Neural cell (in vitro differentiated cells): ENCODE results near the gene RAB3B. TPM values are rescaled to one million over a fixed set of nuclear protein-coding genes. Genes with fewer than 3 reads are reported as not detected.

Source experiments
- H2AFZ ChIP-seq: fragments of 200-600, 300-800 bp; sonication (generic), shearing (Covaris generic); 2 replicates; pipeline ENCODE4 v1.6.0; 2014; ENCODE audit warnings: low read depth, mild to moderate bottlenecking, antibody characterized with exemption, low read length, moderate library complexity
- H3F3A ChIP-seq: fragments of 200-600 bp; shearing (Covaris generic); 2 replicates; pipeline ENCODE4 v1.6.1; 2016; ENCODE audit warnings: mild to moderate bottlenecking, moderate library complexity, mixed read lengths, antibody characterized with exemption, low read length; ENCODE audit not compliant: insufficient read depth, poor library complexity, severe bottlenecking
- H3K27ac ChIP-seq: fragments of 200-600, 300-800 bp; sonication (generic), shearing (Covaris generic); 2 replicates; pipeline ENCODE4 v1.5.1; 2014; ENCODE audit warnings: mild to moderate bottlenecking, low read length, moderate library complexity
- H3K27me3 ChIP-seq: fragments of 300-800, 200-600 bp; sonication (generic), shearing (Covaris generic); 2 replicates; pipeline ENCODE4 v1.6.0; 2014; ENCODE audit warnings: mild to moderate bottlenecking, low read depth, low read length, moderate library complexity; ENCODE audit not compliant: insufficient read depth
- H3K36me3 ChIP-seq: fragments of 300-800, 200-600 bp; sonication (generic), shearing (Covaris generic); 2 replicates; pipeline ENCODE4 v1.5.1; 2014; ENCODE audit warnings: mild to moderate bottlenecking, antibody characterized with exemption, low read length, moderate library complexity; ENCODE audit not compliant: insufficient read depth
- H3K4me2 ChIP-seq: fragments of 300-800, 200-600 bp; sonication (generic), shearing (Covaris generic); 2 replicates; pipeline ENCODE4 v1.6.0; 2014; ENCODE audit warnings: mild to moderate bottlenecking, low read length
- H3K4me3 ChIP-seq: fragments of 300-800, 200-600 bp; sonication (generic), shearing (Covaris generic); 2 replicates; pipeline ENCODE4 v1.5.1; 2014; ENCODE audit warnings: mild to moderate bottlenecking, low read length, moderate library complexity
- H3K79me2 ChIP-seq: fragments of 200-600 bp; shearing (Covaris generic); replicated peaks from 2 replicates; pipeline ENCODE4 v1.6.0; 2014; ENCODE audit warnings: mild to moderate bottlenecking, low read length, moderate library complexity; ENCODE audit not compliant: insufficient read depth
- H3K9ac ChIP-seq: fragments of 300-800, 200-600 bp; sonication (generic), shearing (Covaris generic); 2 replicates; pipeline ENCODE4 v1.6.1; 2016; ENCODE audit warnings: mild to moderate bottlenecking, low read length, mixed read lengths
- H3K9me2 ChIP-seq: fragments of 200-600 bp; shearing (Covaris generic); 2 replicates; pipeline ENCODE4 v1.6.1; 2016; ENCODE audit warnings: mild to moderate bottlenecking, low read length, mixed read lengths; ENCODE audit not compliant: insufficient read depth
- H3K9me3 ChIP-seq: fragments of 200-600, 300-800 bp; sonication (generic), shearing (Covaris generic); 2 replicates; pipeline ENCODE4 v1.6.1; 2016; ENCODE audit warnings: mild to moderate bottlenecking, mixed run types, low read length, moderate library complexity, mixed read lengths
- H4K20me1 ChIP-seq: fragments of 200-600 bp; shearing (Covaris generic); 2 replicates; pipeline ENCODE4 v1.6.1; 2016; ENCODE audit warnings: mild to moderate bottlenecking, mixed run types; ENCODE audit not compliant: insufficient read depth
- EP300 ChIP-seq: fragments of 450-650 bp; conservative IDR thresholded peaks from 2 replicates; pipeline ENCODE4 v1.6.1; 2014; ENCODE audit warnings: antibody characterized with exemption, mild to moderate bottlenecking, moderate library complexity; ENCODE audit not compliant: poor library complexity, severe bottlenecking
- EZH2 ChIP-seq: fragments of 200-600, 300-800 bp; shearing (Covaris generic), sonication (generic); IDR thresholded peaks from 2 replicates; pipeline ENCODE4 v1.6.1; 2014; ENCODE audit warnings: antibody characterized with exemption, low read length, borderline replicate concordance, mild to moderate bottlenecking; ENCODE audit not compliant: insufficient read depth, poor library complexity, severe bottlenecking
- MXI1 ChIP-seq: fragments of 450-650 bp; conservative IDR thresholded peaks from 2 replicates; pipeline ENCODE4 v1.6.1; 2014; ENCODE audit warnings: antibody characterized with exemption, mild to moderate bottlenecking; ENCODE audit not compliant: poor library complexity, severe bottlenecking
- POLR2AphosphoS5 ChIP-seq: IDR thresholded peaks from 2 replicates; pipeline ENCODE4 v1.6.1; 2012
- RAD21 ChIP-seq: fragments of 450-650 bp; conservative IDR thresholded peaks from 2 replicates; pipeline ENCODE4 v1.6.1; 2014; ENCODE audit warnings: antibody characterized with exemption, mild to moderate bottlenecking, moderate library complexity
- REST ChIP-seq: IDR thresholded peaks from 2 replicates; pipeline ENCODE4 v1.6.1; 2012; ENCODE audit warnings: borderline replicate concordance
- SMC3 ChIP-seq: fragments of 450-650 bp; conservative IDR thresholded peaks from 2 replicates; pipeline ENCODE4 v1.6.1; 2014; ENCODE audit warnings: antibody characterized with exemption, mild to moderate bottlenecking, moderate library complexity; ENCODE audit not compliant: poor library complexity
- TAF1 ChIP-seq: IDR thresholded peaks from 2 replicates; pipeline ENCODE4 v1.6.1; 2012; ENCODE audit warnings: low read depth
- polyA plus RNA-seq: library from polyadenylated mRNA; depleted of rRNA; stranded (reverse); fragments of >200 nt; gene quantifications from 2 replicates; pipeline ENCODE4 v1.2.3, GENCODE V29; 2014
- TF ChIP-seq, protein P1 (sequence below): fragments of 450-650 bp; IDR thresholded peaks from 2 replicates; pipeline ENCODE4 v1.5.1; 2014; ENCODE audit warnings: antibody characterized with exemption, mild to moderate bottlenecking, moderate library complexity; ENCODE audit not compliant: poor library complexity, severe bottlenecking

RAB3B gene
- polyA plus RNA-seq, 1 donor from 2014 or later: 15.0 TPM

DNA sequence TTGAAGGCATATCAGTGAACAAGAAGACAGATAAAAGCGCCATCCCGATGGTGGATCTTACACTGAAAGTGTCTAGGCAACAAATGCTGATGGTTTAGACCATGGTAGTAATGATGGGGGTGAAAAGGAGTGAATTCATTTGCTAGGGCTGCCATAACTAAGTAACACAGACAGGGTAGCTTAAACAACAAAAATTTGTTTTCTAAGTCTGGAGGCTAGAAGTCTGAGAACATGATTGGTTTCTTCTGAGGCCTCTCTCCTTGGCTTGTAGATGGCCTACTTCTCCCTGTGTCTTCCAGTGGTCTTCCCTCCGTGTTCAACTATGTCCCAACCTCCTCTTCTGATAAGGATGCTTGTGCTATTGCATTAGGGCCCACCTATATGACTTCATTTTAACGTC is 13.4 kb upstream of the RAB3B start:
- Histone ChIP-seq H3K9me2 (no peaks in the 10 kb centered on the region), H2AFZ (no peak overlapping the region), H3K36me3 (no peaks in the 10 kb centered on the region), H3K9me3 (no peaks in the 10 kb centered on the region), H3F3A (no peaks in the 10 kb centered on the region), H3K79me2 (no peaks in the 10 kb centered on the region), H3K4me3 (no peak overlapping the region), H3K4me2 (no peak overlapping the region), H3K27ac (no peak overlapping the region), H4K20me1 (no peaks in the 10 kb centered on the region), H3K27me3 (no peaks in the 10 kb centered on the region), H3K9ac (no peak overlapping the region)
- TF ChIP-seq MXI1 (no peak), REST (no peak), EZH2 (no peak), TAF1 (no peak), RAD21 (no peak), EP300 (no peak), POLR2AphosphoS5 (no peak), SMC3 (no peak)
- TF ChIP-seq, protein P1, sequence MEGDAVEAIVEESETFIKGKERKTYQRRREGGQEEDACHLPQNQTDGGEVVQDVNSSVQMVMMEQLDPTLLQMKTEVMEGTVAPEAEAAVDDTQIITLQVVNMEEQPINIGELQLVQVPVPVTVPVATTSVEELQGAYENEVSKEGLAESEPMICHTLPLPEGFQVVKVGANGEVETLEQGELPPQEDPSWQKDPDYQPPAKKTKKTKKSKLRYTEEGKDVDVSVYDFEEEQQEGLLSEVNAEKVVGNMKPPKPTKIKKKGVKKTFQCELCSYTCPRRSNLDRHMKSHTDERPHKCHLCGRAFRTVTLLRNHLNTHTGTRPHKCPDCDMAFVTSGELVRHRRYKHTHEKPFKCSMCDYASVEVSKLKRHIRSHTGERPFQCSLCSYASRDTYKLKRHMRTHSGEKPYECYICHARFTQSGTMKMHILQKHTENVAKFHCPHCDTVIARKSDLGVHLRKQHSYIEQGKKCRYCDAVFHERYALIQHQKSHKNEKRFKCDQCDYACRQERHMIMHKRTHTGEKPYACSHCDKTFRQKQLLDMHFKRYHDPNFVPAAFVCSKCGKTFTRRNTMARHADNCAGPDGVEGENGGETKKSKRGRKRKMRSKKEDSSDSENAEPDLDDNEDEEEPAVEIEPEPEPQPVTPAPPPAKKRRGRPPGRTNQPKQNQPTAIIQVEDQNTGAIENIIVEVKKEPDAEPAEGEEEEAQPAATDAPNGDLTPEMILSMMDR: no peak

DNA sequence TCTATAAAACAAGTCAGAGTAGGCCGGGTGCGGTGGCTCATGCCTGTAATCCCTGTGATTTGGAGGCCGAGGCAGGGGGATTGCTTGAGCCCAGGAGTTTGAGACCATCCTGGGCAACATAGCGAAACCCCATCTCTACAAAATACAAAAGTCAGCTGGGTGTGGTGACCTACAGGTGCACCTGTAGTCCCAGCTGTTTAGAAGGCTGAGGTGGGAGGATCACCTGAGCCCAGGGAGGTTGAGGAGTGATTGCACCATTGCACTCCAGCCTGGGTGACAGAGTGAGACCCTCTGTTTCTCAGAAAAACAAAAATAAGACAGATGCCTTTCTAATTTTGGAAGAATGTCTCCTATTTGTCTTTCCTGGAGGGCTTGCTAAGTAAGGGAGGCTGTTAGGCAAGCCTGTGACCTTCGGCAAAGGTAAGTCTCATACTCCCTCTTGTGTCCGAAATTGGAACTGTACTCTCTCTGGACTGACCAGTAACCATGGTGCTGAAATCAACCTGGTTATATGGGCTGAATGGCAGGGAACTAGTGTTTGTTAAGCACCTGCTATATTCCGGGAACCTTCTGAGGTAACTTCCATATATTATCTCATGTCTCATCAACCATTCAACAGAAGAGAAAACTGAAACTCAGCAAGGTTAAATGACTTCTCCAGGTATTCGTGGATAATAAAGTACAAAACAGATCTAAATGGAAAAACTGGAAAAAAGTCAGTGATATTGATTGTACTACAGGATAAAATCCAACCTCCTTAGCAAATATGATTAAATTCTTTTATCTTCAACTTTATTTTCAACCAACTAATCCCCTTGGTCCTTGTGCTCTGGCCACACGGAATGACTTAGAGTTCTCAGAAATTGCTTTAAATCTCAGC is 11.8 kb upstream of the RAB3B start:
- H3K9me2 ChIP-seq: no peaks in the 10 kb centered on the region
- H3K79me2 ChIP-seq: no peaks in the 10 kb centered on the region
- H4K20me1 ChIP-seq: no peaks in the 10 kb centered on the region
- no peak overlapping the region for H3K4me2 ChIP-seq
- H3F3A ChIP-seq: no peaks in the 10 kb centered on the region
- no peak overlapping the region for H3K9ac ChIP-seq
- no peaks in the 10 kb centered on the region for H3K36me3 ChIP-seq
- no peaks in the 10 kb centered on the region for H3K27me3 ChIP-seq
- peak; percentile 93 for TF ChIP-seq SMC3
- TF ChIP-seq, protein P1: peak; percentile 94
- no peak for TF ChIP-seq EZH2
- TF ChIP-seq RAD21: peak; percentile 95
- H2AFZ ChIP-seq: no peak overlapping the region
- H3K27ac ChIP-seq: no peak overlapping the region
- H3K9me3 ChIP-seq: no peaks in the 10 kb centered on the region
- no peak overlapping the region for H3K4me3 ChIP-seq
